NCI-H524 (cell line): ENCODE results near the gene MMP24.

Experiments used
- DNase-seq, 2 experiments: peaks; one replicate each; lab custom pipeline; 2025; lab: John Stamatoyannopoulos, UW

MMP24 gene

GRCh38 chr20:35293303-35294292 lies 67.1 kb downstream of the MMP24 start:
- no peak for DNase-seq

- no peak for DNase-seq
Observed at GRCh38 chr20:35294293-35294685, 67.8 kb downstream of the MMP24 start.

DNA sequence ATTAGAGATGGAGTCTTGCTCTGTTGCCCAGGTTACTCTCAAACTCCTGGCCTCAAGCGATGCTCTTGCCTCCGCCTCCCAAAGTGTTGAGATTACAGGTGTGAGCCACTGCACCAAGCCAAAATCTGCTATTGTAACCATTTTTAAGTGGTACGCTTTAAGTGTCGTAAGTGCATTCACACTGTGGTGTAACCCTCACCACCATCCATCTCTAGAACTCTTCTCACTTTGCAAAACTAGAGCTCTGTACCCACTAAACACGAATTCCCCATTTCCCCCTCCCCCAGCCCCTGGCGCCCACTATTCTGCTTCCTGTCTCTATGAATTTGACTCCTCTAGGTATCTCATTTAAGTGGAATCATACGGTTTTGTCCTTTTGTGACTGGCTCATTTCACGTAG lies 68.6 kb downstream of the MMP24 start:
- no peak for DNase-seq

GRCh38 chr20:35295674-35296073 lies 69.2 kb downstream of the MMP24 start:
- DNase-seq: no peak

DNA sequence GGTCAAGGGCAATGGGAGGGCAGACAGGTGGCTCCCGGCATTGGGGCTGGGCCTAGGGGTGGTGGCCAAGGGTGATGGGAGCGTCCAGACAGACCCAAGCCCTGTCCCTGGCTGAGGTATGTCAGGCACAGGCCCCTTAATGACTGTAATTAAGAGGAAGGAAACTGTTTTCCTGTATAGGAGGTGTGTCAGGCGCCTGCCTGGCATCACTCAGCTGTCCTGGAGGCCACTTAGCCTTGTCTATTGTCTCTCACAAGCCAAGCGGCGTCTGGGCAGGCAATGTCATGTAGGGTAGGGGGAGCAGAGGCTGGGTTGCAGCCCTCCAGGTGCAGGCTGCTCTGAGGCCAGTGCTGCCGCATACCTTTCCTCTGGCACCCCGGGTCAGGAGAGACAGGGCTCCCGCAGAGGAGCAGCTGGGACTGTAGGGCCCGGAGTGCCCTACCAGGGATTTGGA lies 69.6 kb downstream of the MMP24 start:
- no peak for DNase-seq

DNA sequence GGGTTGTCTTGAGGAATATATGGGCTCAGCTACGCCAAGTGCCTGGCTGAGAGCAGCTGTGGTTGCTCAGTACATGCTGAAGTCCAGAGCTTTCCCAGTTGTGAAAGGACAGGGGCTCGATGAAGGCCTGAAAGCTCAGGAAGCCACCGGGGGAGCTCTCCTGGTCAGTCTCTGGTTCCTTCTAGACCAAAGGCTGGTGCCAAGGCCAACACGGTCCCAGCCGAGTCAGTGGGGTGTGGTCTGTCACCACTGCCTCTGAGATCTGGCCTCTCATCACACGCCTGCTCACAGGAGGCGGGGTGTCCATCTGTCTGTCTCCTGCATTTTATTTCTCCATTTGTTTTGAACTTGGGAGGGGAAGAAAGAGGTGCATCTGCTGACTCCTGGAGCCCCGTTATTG lies 70.7 kb downstream of the MMP24 start:
- no peak for DNase-seq

- DNase-seq: no peak
Observed at GRCh38 chr20:35297740-35298139, 71.2 kb downstream of the MMP24 start.

DNA sequence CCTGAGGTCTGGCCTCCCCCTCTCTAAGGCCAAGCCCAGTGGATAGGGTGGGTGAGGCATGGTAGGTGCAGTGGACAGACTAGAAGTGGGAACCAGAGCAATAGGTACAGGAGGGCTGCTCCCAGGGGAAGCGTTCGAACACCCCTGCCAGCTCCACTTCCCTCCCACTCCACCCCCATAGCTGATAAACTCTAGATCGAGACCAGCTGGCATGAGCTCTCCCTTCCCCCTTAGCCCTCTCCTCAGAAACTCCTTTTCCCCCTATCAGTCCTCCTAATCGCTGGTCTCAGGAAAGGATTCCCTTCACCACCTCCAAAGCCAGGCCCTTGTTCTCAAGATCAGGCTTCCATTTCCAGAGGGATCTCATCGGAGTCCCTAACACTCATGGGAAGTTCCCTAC lies 71.8 kb downstream of the MMP24 start:
- DNase-seq: no peak

DNA sequence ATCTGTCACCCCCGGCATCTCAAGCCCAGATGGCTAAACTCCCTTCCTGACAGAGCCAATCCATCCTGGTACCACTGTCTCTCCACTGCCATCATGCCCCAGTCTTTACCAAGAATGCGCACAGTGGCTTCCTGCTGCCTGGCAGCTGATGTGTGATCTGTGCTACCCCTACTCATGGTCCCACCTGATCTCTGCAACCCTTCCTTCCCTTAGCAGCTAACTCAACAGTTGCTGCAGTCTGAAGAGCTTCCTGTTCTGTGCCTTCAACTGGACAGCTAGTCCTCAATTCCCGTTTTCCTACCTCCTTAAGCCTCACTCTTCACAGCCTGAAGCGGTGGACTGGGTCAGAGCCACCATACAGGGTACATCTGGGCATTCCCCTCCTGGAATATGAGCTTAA lies 73.3 kb downstream of the MMP24 start:
- DNase-seq: no peak

DNA sequence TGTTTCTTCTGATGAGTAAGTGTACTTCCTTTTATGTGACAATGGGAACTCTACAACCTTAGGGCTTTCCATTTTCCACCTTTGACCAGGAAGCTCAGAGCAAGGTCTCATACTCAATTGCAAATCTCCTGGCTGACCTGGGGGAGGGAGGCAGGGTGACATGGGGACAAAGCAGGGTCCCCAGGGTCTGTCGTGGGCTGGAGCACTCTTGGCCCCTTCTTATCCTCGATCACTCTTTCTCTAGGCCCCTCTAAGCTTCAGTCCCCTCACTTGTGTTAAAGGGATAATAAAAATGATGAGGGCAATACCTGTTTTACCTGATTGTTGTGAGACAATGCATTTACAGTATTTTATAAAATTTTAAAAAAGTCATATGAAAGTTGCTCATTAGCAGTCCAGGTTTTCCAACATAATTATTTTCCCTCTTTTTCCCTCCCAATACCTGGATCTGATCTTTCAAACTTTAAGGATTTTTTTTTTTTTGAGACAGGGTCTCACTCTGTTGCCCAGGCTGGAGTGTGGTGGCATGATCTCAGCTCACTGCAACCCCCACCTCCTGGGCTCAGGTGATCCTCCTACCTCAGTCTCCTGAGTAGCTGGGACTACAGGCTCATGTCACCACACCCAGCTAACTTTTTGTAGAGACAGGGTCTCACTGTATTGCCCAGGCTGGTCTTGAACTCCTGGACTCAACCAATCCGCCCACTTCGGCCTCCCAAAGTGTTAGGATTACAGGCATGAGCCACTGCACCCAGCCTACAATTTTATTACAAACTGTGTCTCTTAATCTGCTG lies 74.2 kb downstream of the MMP24 start:
- no peak for DNase-seq

GRCh38 chr20:35301426-35301825 lies 74.9 kb downstream of the MMP24 start:
- DNase-seq: no peak

- DNase-seq: no peak
Observed at GRCh38 chr20:35302421-35303335, 76.2 kb downstream of the MMP24 start.

DNA sequence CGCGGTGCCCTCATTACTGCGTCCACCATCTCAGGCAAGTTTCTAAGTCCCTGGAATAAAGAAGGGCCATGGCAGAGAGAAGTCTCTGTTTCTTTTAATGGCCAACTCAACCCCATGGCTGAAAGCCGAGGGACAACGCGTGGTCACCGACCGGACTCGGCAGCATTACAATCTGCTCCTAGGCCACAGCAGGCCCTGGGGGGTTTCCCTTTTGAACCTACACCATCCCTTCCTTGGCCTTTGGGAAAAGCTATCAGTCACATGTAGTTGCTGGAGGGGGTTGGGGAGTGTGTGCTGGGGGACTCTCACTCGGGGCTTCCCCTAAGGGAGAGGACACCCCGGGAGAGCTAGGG lies 76.9 kb downstream of the MMP24 start:
- no peak for DNase-seq

GRCh38 chr20:35303735-35304491 lies 77.4 kb downstream of the MMP24 start:
- DNase-seq: peak; percentile 69 to 85

GRCh38 chr20:35304956-35305355 lies 78.5 kb downstream of the MMP24 start:
- no peak for DNase-seq

GRCh38 chr20:35305682-35306556 lies 79.4 kb downstream of the MMP24 start:
- DNase-seq: no peak

- peak; percentile 21 to 72 for DNase-seq
Observed at GRCh38 chr20:35306931-35307517, 80.5 kb downstream of the MMP24 start.

DNA sequence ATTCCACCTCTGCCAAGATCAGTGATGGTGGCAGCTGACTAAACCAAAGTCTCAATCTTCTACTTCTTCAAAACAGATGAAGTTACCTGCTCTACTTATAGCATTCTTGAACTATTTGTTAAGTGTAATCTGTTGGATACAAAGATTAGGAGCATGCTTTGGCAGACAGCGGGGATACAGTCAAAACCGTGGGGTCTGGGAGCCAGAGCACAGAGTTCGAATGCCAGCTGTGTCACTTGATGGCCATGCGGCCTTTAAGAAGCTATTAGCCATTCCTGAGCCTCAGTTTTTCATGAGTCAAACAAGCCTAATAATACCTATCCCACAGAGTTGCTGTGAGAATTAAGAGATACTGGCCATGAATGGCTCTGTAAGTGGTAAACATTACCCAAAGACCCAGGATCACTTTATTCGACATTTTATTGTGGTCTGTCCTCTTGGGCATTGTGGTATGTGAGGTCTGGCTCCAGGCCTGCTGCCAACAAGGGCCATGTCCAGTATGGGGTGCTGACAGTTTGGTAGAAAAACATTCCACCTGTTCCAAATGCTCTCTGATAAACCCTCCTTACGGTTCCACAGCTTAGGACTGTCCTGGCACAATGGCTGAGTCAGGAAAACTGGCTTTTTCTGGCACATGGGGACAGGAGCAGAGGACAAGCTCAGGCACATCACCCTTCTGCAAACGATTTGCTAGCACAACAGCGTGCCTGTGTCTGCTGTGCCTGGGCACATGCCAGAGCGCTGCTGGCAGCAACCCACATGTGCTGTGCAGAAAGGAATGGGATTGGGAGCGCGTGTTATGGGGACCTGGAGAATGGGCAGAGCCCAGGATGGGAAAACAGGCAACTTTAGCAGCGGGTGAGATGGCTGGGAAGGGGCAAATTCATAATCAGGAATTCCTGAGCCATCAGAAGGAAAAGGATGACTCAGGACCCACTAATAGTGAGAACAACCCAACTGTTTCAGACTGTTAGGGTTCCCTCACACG lies 81.5 kb downstream of the MMP24 start:
- DNase-seq: no peak

- DNase-seq: no peak
Observed at GRCh38 chr20:35311409-35311808, 84.9 kb downstream of the MMP24 start.
